ENCODE results near the gene TMEM255B.

The TMEM255B gene

GRCh38 chr13:113817860-113818691 lies 59.0 kb downstream of the TMEM255B start:
- H3K27ac ChIP-seq = no peak overlapping the region
- no peak overlapping the region for H3K4me3 ChIP-seq (IDR thresholded peaks at IDR 0.05; ENCODE audit: insufficient read depth, low read depth, low read length)
- no peaks in the 10 kb centered on the region for H4K20me1 ChIP-seq (ENCODE audit: insufficient read depth)
- H2AFZ ChIP-seq (ENCODE audit: low read depth) = no peak overlapping the region
- H3K36me3 ChIP-seq (ENCODE audit: insufficient read depth) = no peaks in the 10 kb centered on the region
- peaks cover 5% of the 10 kb centered on the region for H3K4me1 ChIP-seq (ENCODE audit: low read depth, poor library complexity, severe bottlenecking)
- TF ChIP-seq CTCF (conservative IDR thresholded peaks at IDR 0.05; ENCODE audit: low read depth, low read length) = no peak
- H3K27me3 ChIP-seq (ENCODE audit: insufficient read depth, low read depth) = peaks cover 14% of the 10 kb centered on the region; the same call in 1 of the 2 replicates
- no peak overlapping the region for H3K4me2 ChIP-seq
- H3K9ac ChIP-seq = no peak overlapping the region
- no peaks in the 10 kb centered on the region for H3K79me2 ChIP-seq (ENCODE audit: insufficient read depth, low read depth)

DNA sequence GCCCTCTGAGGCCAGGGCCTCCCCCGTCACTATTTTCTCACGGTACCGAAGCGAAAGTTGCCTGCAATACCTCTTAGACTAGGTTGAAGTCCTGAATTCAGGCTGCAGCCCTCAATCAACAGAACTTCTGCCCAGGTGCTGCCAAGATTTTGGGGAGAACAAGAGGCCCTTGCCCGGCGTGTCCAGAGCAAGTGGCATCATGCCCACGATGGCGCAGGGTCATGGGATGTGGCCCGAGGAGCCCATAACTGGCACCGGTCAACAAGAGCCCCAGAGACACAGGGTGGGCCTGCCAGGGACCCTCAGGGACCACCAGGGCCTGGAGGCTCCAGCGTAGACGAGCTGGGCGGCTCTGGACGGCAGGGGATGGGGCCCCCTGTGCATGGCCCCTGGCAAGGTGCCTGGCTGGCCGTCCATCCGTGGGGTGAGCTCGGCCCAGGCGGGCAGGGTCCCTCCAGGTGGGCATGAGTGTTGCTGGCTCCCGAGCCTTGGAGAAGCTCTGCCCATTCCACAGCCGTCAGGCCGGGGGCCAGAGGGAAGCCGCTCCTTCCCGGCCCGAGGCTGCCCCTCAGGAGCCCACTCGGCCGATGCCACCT lies 59.8 kb downstream of the TMEM255B start:
- no peak overlapping the region for H3K4me2 ChIP-seq
- H3K9ac ChIP-seq = no peak overlapping the region
- peaks cover 5% of the 10 kb centered on the region for H3K4me1 ChIP-seq (ENCODE audit: low read depth, poor library complexity, severe bottlenecking)
- no peaks in the 10 kb centered on the region for H3K36me3 ChIP-seq (ENCODE audit: insufficient read depth)
- no peak overlapping the region for H2AFZ ChIP-seq (ENCODE audit: low read depth)
- no peak for TF ChIP-seq CTCF (conservative IDR thresholded peaks at IDR 0.05; ENCODE audit: low read depth, low read length)
- peaks cover 11% of the 10 kb centered on the region; the same call in 1 of the 2 replicates for H3K27me3 ChIP-seq (ENCODE audit: insufficient read depth, low read depth)
- H3K27ac ChIP-seq = no peak overlapping the region
- H3K79me2 ChIP-seq (ENCODE audit: insufficient read depth, low read depth) = no peaks in the 10 kb centered on the region
- no peaks in the 10 kb centered on the region for H4K20me1 ChIP-seq (ENCODE audit: insufficient read depth)
- no peak overlapping the region for H3K4me3 ChIP-seq (IDR thresholded peaks at IDR 0.05; ENCODE audit: insufficient read depth, low read depth, low read length)

DNA sequence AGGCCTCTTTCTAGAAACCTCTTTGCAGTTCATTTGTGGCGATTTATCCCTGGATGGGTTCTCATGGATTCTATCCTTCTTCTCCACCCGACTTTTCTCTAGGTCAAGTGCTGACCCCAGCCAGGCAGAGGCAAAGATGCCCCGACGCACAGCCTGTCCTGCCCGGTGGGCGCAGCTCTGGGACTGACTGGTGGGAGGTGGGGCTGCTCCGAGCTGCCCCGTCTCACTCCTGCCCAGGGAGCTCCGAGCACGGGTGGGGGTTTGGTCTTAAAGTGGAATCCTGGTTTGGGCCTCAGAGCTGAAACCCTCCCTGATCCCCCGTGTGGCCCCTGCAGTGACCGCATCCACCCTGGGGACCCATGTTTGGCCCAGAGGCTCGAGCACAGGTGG lies 60.3 kb downstream of the TMEM255B start:
- Histone ChIP-seq H3K79me2 (ENCODE audit: insufficient read depth, low read depth) (no peaks in the 10 kb centered on the region), H3K27me3 (ENCODE audit: insufficient read depth, low read depth) (peaks cover 6% of the 10 kb centered on the region; the same call in 1 of the 2 replicates), H3K4me2 (no peak overlapping the region), H3K36me3 (ENCODE audit: insufficient read depth) (no peaks in the 10 kb centered on the region), H4K20me1 (ENCODE audit: insufficient read depth) (no peaks in the 10 kb centered on the region), H3K9ac (no peak overlapping the region), H3K4me1 (ENCODE audit: low read depth, poor library complexity, severe bottlenecking) (peaks cover 2% of the 10 kb centered on the region), H3K27ac (no peak overlapping the region), H2AFZ (ENCODE audit: low read depth) (no peak overlapping the region), H3K4me3 (IDR thresholded peaks at IDR 0.05; ENCODE audit: insufficient read depth, low read depth, low read length) (no peak overlapping the region)
- no peak for TF ChIP-seq CTCF (conservative IDR thresholded peaks at IDR 0.05; ENCODE audit: low read depth, low read length)

- no peak overlapping the region for H3K4me2 ChIP-seq
- H3K27ac ChIP-seq = no peak overlapping the region
- H4K20me1 ChIP-seq (ENCODE audit: insufficient read depth) = no peaks in the 10 kb centered on the region
- H3K36me3 ChIP-seq (ENCODE audit: insufficient read depth) = no peaks in the 10 kb centered on the region
- H3K4me3 ChIP-seq (IDR thresholded peaks at IDR 0.05; ENCODE audit: insufficient read depth, low read depth, low read length) = no peak overlapping the region
- H3K27me3 ChIP-seq (ENCODE audit: insufficient read depth, low read depth) = peaks cover 5% of the 10 kb centered on the region; the same call in 1 of the 2 replicates
- no peaks in the 10 kb centered on the region for H3K79me2 ChIP-seq (ENCODE audit: insufficient read depth, low read depth)
- no peak for TF ChIP-seq CTCF (conservative IDR thresholded peaks at IDR 0.05; ENCODE audit: low read depth, low read length)
- H3K9ac ChIP-seq = no peak overlapping the region
- no peak overlapping the region for H2AFZ ChIP-seq (ENCODE audit: low read depth)
- H3K4me1 ChIP-seq (ENCODE audit: low read depth, poor library complexity, severe bottlenecking) = no peaks in the 10 kb centered on the region
These were observed 61.0 kb downstream of the TMEM255B start for GRCh38 chr13:113819731-113820715.

Data from KMS-11 (cell line).